OCI-LY3 (cell line): ENCODE measurements around the gene HHATL.

Experiments used
- CTCF ChIP-seq: fragments of 200-600, 300-600 bp; sonication (generic); IDR thresholded peaks from 2 replicates; pipeline ENCODE4 v1.5.1; 2014; ENCODE audit warnings: antibody characterized with exemption, low read length, low read depth
- EZH2phosphoT487 ChIP-seq: fragments of 200-600 bp; shearing (Covaris generic); IDR thresholded peaks from 2 replicates; pipeline ENCODE4 v1.6.1; 2018; ENCODE audit warnings: antibody characterized with exemption, mixed run types, low read depth

- no peak for TF ChIP-seq EZH2phosphoT487
- no peak for TF ChIP-seq CTCF
Observed at GRCh38 chr3:42701371-42702065, 1.1 kb downstream of the HHATL start.
